ENCODE measurements around the gene RGP1.

DNA sequence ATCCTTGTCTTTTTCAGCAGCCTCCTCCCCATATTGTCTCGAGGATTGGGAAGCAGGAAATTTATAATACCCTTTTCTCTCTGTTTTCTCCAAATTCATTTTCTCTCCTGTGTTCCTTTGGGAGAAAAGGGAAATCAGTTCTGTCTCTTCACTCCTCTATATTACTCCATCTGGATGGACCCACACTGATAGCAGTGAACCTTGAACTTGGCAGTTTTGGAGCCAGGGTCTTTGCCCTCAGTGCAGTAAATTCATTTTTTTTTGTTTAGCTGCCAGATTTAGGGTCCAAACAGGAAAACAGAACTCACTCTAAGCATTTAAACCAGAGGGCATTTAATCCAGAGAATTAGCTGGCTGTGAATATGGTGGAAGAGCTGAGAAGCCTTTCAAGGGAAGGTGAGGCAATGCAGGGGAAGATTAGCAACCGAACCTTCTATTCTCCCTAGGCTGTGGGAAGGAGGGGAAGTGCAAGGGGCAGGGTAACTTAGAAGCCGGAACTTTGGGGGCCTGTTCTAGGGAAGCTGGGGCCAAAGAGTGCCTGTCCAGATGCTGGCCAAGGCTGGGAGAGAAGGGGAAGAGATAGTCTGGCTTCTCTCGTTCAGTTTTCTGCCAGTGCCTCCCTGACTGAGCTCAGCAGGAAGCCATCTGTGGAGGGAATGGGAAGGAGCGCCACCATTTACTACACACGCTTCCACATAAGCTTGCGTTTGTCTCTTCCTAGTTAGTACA, 26.0 kb downstream of the RGP1 start:
- TF ChIP-seq, protein P1, sequence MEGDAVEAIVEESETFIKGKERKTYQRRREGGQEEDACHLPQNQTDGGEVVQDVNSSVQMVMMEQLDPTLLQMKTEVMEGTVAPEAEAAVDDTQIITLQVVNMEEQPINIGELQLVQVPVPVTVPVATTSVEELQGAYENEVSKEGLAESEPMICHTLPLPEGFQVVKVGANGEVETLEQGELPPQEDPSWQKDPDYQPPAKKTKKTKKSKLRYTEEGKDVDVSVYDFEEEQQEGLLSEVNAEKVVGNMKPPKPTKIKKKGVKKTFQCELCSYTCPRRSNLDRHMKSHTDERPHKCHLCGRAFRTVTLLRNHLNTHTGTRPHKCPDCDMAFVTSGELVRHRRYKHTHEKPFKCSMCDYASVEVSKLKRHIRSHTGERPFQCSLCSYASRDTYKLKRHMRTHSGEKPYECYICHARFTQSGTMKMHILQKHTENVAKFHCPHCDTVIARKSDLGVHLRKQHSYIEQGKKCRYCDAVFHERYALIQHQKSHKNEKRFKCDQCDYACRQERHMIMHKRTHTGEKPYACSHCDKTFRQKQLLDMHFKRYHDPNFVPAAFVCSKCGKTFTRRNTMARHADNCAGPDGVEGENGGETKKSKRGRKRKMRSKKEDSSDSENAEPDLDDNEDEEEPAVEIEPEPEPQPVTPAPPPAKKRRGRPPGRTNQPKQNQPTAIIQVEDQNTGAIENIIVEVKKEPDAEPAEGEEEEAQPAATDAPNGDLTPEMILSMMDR (IDR thresholded peaks at IDR 0.05) = no peak
- TF ChIP-seq POLR2A (IDR thresholded peaks at IDR 0.05) = no peak

All from testis (tissue), 2 donors.